GM12878 (cell line): ENCODE results near the gene EFNA3.

Source experiments
- MLLT1 ChIP-seq: fragments of 450-650 bp; IDR thresholded peaks from 2 replicates; pipeline ENCODE4 v1.6.1; 2016; ENCODE audit warnings: mild to moderate bottlenecking
- NR2C2 ChIP-seq: IDR thresholded peaks from 2 replicates; pipeline ENCODE4 v1.6.1; 2011; ENCODE audit warnings: borderline replicate concordance, low read depth; ENCODE audit not compliant: control insufficient read depth, insufficient read length
- TF ChIP-seq, protein P1 (sequence below): fragments of 450-650 bp; IDR thresholded peaks from 2 replicates; pipeline ENCODE4 v1.6.1; 2016; ENCODE audit warnings: mild to moderate bottlenecking

DNA sequence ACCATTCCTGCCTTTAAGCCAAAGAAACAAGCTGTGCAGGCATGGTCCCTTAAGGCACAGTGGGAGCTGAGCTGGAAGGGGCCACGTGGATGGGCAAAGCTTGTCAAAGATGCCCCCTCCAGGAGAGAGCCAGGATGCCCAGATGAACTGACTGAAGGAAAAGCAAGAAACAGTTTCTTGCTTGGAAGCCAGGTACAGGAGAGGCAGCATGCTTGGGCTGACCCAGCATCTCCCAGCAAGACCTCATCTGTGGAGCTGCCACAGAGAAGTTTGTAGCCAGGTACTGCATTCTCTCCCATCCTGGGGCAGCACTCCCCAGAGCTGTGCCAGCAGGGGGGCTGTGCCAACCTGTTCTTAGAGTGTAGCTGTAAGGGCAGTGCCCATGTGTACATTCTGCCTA is 55.7 kb downstream of the EFNA3 start:
- TF ChIP-seq, protein P1, sequence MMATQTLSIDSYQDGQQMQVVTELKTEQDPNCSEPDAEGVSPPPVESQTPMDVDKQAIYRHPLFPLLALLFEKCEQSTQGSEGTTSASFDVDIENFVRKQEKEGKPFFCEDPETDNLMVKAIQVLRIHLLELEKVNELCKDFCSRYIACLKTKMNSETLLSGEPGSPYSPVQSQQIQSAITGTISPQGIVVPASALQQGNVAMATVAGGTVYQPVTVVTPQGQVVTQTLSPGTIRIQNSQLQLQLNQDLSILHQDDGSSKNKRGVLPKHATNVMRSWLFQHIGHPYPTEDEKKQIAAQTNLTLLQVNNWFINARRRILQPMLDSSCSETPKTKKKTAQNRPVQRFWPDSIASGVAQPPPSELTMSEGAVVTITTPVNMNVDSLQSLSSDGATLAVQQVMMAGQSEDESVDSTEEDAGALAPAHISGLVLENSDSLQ = no peak
- no peak for TF ChIP-seq NR2C2
- TF ChIP-seq MLLT1 = no peak
